Measurements from ENCODE around the gene RNU1-1. TPM values are rescaled to one million over a fixed set of nuclear protein-coding genes. Genes with fewer than 3 reads are reported as not detected.
"Not testable (repeated sequence)": the region's sequence is repeated elsewhere in the genome, so short reads cannot be mapped to it uniquely, and the experiment has no call there.

RNU1-1 gene
- total and polyA plus RNA-seq, 12 donors, result 635 to 5,242 (median 1,949) TPM; not detected in 2

- H3K4me1 ChIP-seq, H3K27ac ChIP-seq, H3K36me3 ChIP-seq, ATAC-seq, H3K4me3 ChIP-seq, H3K9me3 ChIP-seq, DNase-seq: not testable (repeated sequence)
- intact Hi-C loops (cut with DNase I), result loop anchor here in 1 of 10 donors (10.0 kb wide), 1 partner anchor 98 kb away; the partner anchor contains the start of gene NBPF1
- WGBS, 2 donors, result 62 to 73% methylated on average over 5 of the region's 5 CpGs
- peaks cover 0 to 43% (median 39%) of the 10 kb centered on the region in 7 donors for H3K27me3 ChIP-seq
Measured at GRCh38 chr1:16516694-16517410, 2.8 kb upstream of the RNU1-1 start.

GRCh38 chr1:16513412-16514106, 526 bp downstream of the RNU1-1 start:
- peak overlapping the region in 6 of 10 donors; percentile 18 to 53 (median 21) for H3K4me3 ChIP-seq

GRCh38 chr1:16512624-16513411, 1.3 kb downstream of the RNU1-1 start:
- ATAC-seq, result not testable (repeated sequence)

More at GRCh38 chr1:16513412-16514106, 526 bp downstream of the RNU1-1 start:
- peaks cover 0 to 18% (median 12%) of the 10 kb centered on the region in 7 donors for H3K27me3 ChIP-seq
- not testable (repeated sequence) for H3K36me3 ChIP-seq, H3K9me3 ChIP-seq, H3K4me1 ChIP-seq, DNase-seq
- WGBS, 2 donors, result 8 to 9% methylated on average over 18 to 26 of the region's 26 CpGs
- peak overlapping the region; percentile 4 to 97 (median 78) for H3K27ac ChIP-seq
- intact Hi-C loops (cut with DNase I), result loop anchor here in 1 of 10 donors (10.0 kb wide), 1 partner anchor 101 kb away; the partner anchor contains the start of gene NBPF1
- peak; percentile 96 to 100 (median 99) for ATAC-seq

GRCh38 chr1:16511926-16512325, 2.2 kb downstream of the RNU1-1 start:
- H3K9me3 ChIP-seq, H3K36me3 ChIP-seq, H3K27ac ChIP-seq, H3K27me3 ChIP-seq, ATAC-seq, H3K4me1 ChIP-seq, DNase-seq, H3K4me3 ChIP-seq: not testable (repeated sequence)
- WGBS, 2 donors, result 52 to 72% methylated on average over 1 of the region's 1 CpG
- intact Hi-C loops (cut with DNase I), result loop anchor here in 1 of 10 donors (10.0 kb wide), 1 partner anchor 103 kb away; the partner anchor contains the start of gene NBPF1

More at GRCh38 chr1:16512624-16513411, 1.3 kb downstream of the RNU1-1 start:
- H3K4me1 ChIP-seq, H3K4me3 ChIP-seq, DNase-seq, H3K9me3 ChIP-seq, H3K36me3 ChIP-seq: not testable (repeated sequence)
- peak overlapping the region in 5 of 10 donors; percentile 67 to 87 (median 82) for H3K27ac ChIP-seq
- 67% methylated on average over 13 to 14 of the region's 15 CpGs for WGBS, 2 donors
- intact Hi-C loops (cut with DNase I), result loop anchor here in 1 of 10 donors (10.0 kb wide), 1 partner anchor 102 kb away; the partner anchor contains the start of gene NBPF1
- peaks cover 0 to 10% (median 6%) of the 10 kb centered on the region in 7 donors for H3K27me3 ChIP-seq

- intact Hi-C loops (cut with DNase I); H3K36me3 ChIP-seq; DNase-seq; H3K27ac ChIP-seq; H3K4me1 ChIP-seq; ATAC-seq; H3K27me3 ChIP-seq: not testable (repeated sequence)
- Histone ChIP-seq H3K4me3 (peak overlapping the region in 1 of 10 donors; percentile 7), H3K9me3 (peaks cover 0 to 16% (median 0%) of the 10 kb centered on the region in 11 donors)
- TF ChIP-seq CTCF (IDR thresholded peaks at IDR 0.05), result peak in 1 of 9 donors; percentile 15
- WGBS, 2 donors, result 78 to 82% methylated on average over 8 of the region's 8 CpGs
Measured at GRCh38 chr1:16508861-16509445, 5.1 kb downstream of the RNU1-1 start.

- H3K27me3 ChIP-seq; H3K27ac ChIP-seq; DNase-seq; H3K4me1 ChIP-seq; H3K36me3 ChIP-seq; intact Hi-C loops (cut with DNase I); ATAC-seq; H3K4me3 ChIP-seq: not testable (repeated sequence)
- peaks cover 0 to 16% (median 0%) of the 10 kb centered on the region in 11 donors for H3K9me3 ChIP-seq
- WGBS, 2 donors, result 61 to 62% methylated on average over 15 of the region's 15 CpGs
Measured at GRCh38 chr1:16506364-16507136, 7.5 kb downstream of the RNU1-1 start.

- WGBS, 2 donors, result 92 to 98% methylated on average over 2 of the region's 2 CpGs
- H3K27ac ChIP-seq; H3K4me3 ChIP-seq; H3K36me3 ChIP-seq; intact Hi-C loops (cut with DNase I); ATAC-seq; H3K4me1 ChIP-seq; H3K27me3 ChIP-seq; DNase-seq: not testable (repeated sequence)
- peaks cover 0 to 16% (median 0%) of the 10 kb centered on the region in 11 donors for H3K9me3 ChIP-seq
Measured at GRCh38 chr1:16505870-16506269, 8.2 kb downstream of the RNU1-1 start.

Data from heart right ventricle (tissue), 16 donors.